ENCODE data around the gene OSBPL10.

OSBPL10 gene

GRCh38 chr3:31922962-31923361 lies 58.1 kb downstream of the OSBPL10 start:
- no peak for DNase-seq (ENCODE audit: low spot score)

- no peak for DNase-seq (ENCODE audit: low spot score)
These were observed 59.2 kb downstream of the OSBPL10 start for GRCh38 chr3:31921837-31922236.

- DNase-seq (ENCODE audit: low spot score) = no peak
These were observed 60.8 kb downstream of the OSBPL10 start for GRCh38 chr3:31920310-31920709.

- DNase-seq (ENCODE audit: low spot score) = no peak
These were observed 61.5 kb downstream of the OSBPL10 start for GRCh38 chr3:31919528-31919927.

- no peak for DNase-seq (ENCODE audit: low spot score)
These were observed 62.6 kb downstream of the OSBPL10 start for GRCh38 chr3:31918179-31919150.

GRCh38 chr3:31917303-31918005 lies 63.6 kb downstream of the OSBPL10 start:
- no peak for DNase-seq (ENCODE audit: low spot score)

- no peak for DNase-seq (ENCODE audit: low spot score)
These were observed 69.4 kb downstream of the OSBPL10 start for GRCh38 chr3:31911643-31912042.

GRCh38 chr3:31911124-31911523 lies 69.9 kb downstream of the OSBPL10 start:
- DNase-seq (ENCODE audit: low spot score) = no peak

GRCh38 chr3:31909455-31909854 lies 71.6 kb downstream of the OSBPL10 start:
- DNase-seq (ENCODE audit: low spot score) = no peak

- no peak for DNase-seq (ENCODE audit: low spot score)
These were observed 72.5 kb downstream of the OSBPL10 start for GRCh38 chr3:31908391-31909097.

GRCh38 chr3:31906182-31906581 lies 74.9 kb downstream of the OSBPL10 start:
- DNase-seq (ENCODE audit: low spot score) = no peak

- DNase-seq (ENCODE audit: low spot score) = no peak
These were observed 77.2 kb downstream of the OSBPL10 start for GRCh38 chr3:31903686-31904431.

- DNase-seq (ENCODE audit: low spot score) = no peak
These were observed 80.5 kb downstream of the OSBPL10 start for GRCh38 chr3:31900583-31900982.

GRCh38 chr3:31896648-31897433 lies 84.2 kb downstream of the OSBPL10 start:
- DNase-seq (ENCODE audit: low spot score) = no peak

GRCh38 chr3:31896026-31896425 lies 85.0 kb downstream of the OSBPL10 start:
- no peak for DNase-seq (ENCODE audit: low spot score)

- DNase-seq (ENCODE audit: low spot score) = no peak
These were observed 85.6 kb downstream of the OSBPL10 start for GRCh38 chr3:31895471-31895870.

GRCh38 chr3:31892916-31893573 lies 88.0 kb downstream of the OSBPL10 start:
- DNase-seq (ENCODE audit: low spot score) = no peak

GRCh38 chr3:31892500-31892899 lies 88.6 kb downstream of the OSBPL10 start:
- DNase-seq (ENCODE audit: low spot score) = no peak

GRCh38 chr3:31891876-31892455 lies 89.1 kb downstream of the OSBPL10 start:
- no peak for DNase-seq (ENCODE audit: low spot score)
